Activated T-cell treated with anti-CD3 and anti-CD28 coated beads, Interleukin-2, amount 50 U/mL, for 1 hour (primary cell): ENCODE data around the gene OR6C74.

ENCODE experiments used
- DNase-seq: peaks from one replicate; pipeline ENCODE4 v3.0.0-alpha.2; 2020

Gene OR6C74

GRCh38 chr12:55244309-55244708 is at the start of gene OR6C74:
TSS of gene OR6C74 (plus strand) at chr12:55244609. CDS start at chr12:55247288, 2,679 bp downstream.
- DNase-seq: no peak

GRCh38 chr12:55220725-55221124 is 23.7 kb upstream of the OR6C74 start, which contains the start of gene OR10A7:
TSS of gene OR10A7 (plus strand) at chr12:55221025. CDS start at chr12:55221025, 0 bp downstream.
- DNase-seq: no peak

GRCh38 chr12:55226523-55226922 is 17.9 kb upstream of the OR6C74 start:
- DNase-seq: no peak

- no peak for DNase-seq
These were observed 16.8 kb upstream of the OR6C74 start for GRCh38 chr12:55227643-55228042.

- DNase-seq: no peak
These were observed 1.8 kb downstream of the OR6C74 start for GRCh38 chr12:55246159-55246558.

- no peak for DNase-seq
These were observed 6.5 kb downstream of the OR6C74 start for GRCh38 chr12:55250944-55251343.

GRCh38 chr12:55253281-55253680 is 8.9 kb downstream of the OR6C74 start:
- no peak for DNase-seq

GRCh38 chr12:55256831-55257230 is 12.4 kb downstream of the OR6C74 start:
- no peak for DNase-seq

GRCh38 chr12:55258303-55258702 is 13.9 kb downstream of the OR6C74 start:
- no peak for DNase-seq

GRCh38 chr12:55280991-55281390 is 36.6 kb downstream of the OR6C74 start:
- no peak for DNase-seq

GRCh38 chr12:55289999-55290398 is 45.6 kb downstream of the OR6C74 start:
- DNase-seq: no peak
